Stimulated activated CD4-positive, alpha-beta T cell treated with anti-CD3 and anti-CD28 coated beads, TNF-alpha, amount 100 ng/mL, for 48 hours (primary cell): ENCODE measurements around the gene FBRSL1.

Experiments
- DNase-seq, 3 donors: peaks; one replicate each; pipeline ENCODE4 v3.0.0-alpha.2; 2020; ENCODE audit warnings: low read depth in 3 of 3

The FBRSL1 gene

DNA sequence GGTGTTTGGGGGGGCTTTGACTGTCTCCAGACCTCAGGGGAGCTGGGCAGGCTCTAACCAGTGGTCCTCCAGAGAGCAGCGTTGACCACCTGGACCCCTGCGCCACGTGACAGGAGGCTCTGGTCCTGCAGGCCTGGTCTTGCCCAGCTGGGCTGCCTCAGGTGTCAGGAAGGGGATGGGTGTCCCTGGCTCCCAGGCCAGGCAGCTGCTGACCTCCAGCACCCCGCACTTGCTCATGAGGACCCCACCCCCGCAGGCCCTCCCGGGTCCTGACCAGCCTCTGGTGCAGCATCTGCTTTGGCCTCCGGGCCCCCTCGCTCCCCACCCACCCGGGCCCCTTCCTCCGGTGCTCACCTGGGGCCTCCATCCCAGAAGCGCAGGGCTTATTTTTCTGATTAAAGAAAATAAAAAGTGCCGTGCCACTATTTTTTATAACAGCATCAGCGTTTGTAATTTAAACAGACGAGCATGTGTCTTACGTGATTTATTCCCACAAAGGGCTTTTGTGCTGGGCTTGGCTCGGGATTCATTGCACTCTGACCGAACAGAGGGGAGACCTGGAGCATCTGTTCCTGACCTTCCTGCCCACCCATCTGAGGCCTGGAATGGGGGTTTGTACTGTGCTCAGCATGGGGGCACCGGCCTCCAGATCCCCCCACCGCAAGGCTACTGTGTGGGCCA, 21.7 kb downstream of the FBRSL1 start:
- DNase-seq = no peak

DNA sequence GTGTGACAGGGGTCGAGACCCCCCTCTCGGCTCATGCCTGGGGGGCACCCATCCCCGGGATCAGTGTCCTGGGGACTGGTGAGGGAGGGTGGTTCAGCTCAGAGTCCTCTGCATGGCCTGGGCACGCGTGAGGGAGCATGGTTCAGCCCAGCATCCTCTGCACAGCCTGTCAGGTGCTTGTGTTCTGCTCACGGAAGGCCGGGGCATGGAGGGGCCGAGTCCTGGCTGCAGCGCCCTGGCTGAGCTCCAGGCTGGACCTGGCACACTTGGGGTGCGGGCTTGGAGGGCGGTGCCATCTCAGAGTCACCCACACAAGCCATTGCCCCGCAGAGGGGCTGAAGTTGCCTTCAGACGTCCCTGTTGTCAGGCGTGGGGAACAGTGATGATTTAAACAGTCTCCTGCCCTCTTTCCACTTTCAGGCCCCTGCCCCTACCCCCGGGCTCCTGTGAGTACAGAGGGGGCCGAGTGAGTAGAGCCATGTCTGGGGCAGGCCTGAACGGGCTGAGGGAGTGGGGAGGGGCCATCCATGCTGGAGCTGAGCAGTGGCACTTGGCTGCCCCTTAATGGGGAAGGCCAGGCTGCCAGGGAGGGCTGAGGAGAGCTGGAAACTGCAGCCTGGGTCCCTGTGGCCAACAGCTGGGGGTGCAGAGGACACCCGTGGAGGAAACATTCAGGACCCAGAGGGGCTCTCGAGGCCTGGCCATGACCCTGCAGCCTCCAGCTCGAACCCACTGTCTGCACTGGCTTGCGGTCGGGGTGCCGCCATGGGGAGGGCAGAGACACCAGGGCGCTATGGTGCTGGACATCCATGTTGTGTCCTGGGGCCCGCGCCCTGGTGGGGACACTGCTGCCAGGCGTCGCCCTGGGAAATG, 22.5 kb downstream of the FBRSL1 start:
- DNase-seq = no peak

DNA sequence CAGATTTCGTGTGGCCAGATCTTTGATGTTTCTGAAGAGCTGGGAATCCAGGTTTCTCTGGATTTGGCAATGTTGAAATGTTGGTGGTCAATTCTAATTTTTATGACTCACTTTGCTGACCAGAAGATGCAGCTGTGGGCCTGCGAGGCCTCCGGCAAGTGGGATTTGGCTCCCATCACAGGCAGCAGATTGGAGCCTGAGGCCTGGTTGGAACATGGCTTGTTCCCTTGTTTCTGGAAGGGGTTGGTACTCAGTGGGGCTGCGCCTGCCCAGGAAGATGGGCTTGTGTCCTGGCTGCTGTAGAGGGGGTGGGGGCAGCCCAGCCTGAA, 23.1 kb downstream of the FBRSL1 start:
- DNase-seq = no peak

DNA sequence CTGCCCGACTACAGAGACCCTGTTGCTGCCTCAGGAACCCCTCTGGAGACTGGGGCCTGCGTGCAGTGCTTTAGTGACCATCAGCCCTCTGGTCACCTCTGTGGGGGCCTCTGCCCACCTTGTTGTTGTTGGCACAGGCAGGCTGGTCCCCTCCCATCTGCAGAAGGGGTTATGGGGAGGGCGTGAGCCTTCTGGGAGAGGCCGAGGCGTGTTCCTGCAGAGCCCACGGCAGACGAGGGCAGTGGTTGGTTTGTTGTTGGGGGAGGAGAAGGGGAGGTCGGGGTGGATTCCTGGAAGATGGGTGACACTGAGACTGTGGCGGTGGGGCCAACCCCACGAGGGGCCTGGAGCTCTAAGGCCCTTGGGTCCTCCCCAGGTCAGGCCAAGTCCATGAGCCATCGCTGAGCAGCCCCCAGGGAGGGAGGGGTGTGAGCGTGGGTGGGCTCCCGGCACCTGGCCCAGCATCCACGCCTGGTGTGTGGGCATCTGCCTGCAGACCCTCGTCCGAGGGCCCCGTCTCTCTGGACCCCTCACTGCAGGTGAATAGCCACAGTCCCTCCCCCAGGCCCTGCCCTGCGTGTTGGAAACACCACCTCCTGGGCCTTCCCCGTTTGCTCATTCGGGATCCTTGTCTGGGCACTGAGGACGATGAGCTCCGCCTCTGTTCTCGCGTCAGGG, 23.6 kb downstream of the FBRSL1 start:
- DNase-seq = no peak

DNA sequence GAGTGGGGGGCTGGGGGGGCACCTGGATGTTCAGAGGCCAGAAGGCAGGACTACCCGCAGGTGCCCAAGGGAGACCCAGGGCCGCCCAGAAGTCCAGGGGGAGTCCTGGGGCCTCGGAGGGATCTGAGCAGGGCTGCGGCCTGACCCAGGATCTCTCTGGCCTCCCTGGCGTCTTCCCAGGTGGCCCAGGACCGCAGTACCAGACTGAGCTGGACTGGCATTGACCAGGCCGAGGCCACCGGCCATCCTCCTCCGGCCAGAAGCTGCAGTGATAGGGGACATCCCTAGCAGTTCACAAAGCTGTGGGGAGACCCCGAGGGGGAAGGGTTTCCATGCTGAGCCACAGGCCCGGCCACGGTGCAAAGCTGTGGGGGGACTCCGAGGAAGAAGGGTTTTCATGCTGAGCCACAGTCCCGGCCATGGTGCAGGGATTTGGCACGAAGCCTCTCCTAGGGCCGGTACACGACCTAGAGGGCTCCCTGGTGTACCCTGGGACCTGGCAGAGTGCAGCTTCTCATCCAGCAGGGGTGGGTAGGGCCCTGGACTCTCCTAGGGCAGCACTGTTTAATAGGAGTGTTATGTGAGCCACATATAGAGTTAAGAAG, 24.4 kb downstream of the FBRSL1 start:
- DNase-seq = no peak

DNA sequence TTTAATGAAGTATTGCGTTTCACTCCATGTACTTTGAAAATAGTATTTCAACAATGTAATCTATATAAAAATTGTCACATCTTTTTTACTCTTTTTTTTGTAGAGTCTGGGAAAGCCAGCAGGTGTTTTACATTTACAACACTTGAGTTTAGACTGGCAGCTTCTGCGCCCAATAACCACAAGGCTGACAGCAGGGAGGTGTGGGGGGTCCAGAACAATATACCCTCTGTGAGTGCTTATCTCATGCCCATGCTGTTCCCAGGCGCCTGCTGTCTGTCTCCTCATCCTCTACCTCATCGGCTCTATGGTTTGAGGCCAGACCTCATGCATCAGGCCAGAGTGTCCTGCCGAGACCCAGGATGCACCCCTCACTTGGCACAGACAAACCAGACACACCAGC, 24.9 kb downstream of the FBRSL1 start:
- DNase-seq = no peak

DNA sequence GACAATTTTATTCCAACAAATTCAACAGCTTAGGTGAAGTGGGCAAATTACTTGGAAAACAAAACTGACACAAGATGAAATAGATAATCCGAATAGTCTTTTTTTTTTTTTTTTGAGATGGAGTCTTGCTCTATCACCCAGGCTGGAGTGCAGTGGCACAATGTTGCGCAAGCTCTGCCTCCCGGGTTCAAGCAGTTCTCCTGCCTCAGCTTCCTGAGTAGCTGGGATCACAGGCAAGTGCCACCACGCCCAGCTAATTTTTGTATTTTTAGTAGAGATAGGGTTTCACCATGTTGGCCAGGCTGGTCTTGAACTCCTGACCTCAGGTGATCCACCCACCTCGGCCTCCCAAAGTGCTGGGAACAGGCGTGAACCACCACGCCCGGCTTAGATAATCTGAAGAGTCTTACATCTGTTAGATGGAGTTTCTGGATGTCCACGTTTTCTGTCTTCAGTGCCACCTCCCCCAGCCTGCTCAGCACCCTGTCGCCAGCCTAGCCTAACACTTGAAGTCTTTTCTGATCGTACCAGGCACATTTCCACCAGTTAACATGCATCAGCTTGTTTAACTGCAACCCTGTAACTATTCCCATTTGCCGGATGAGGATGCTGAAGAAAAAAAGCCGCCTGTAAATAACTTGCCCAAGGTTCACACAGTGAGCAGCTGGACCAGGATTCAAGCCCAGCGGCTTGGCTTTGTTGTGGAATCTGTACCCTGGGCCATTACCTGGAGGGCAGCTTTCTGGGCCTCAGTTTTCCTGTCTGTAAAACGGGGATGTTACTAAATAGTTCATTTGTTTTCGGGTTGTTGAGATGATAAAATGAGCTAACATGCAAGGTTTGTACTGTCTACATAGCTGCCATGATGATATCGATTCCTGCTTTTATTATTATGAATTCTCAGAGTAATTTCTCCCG, 26.4 kb downstream of the FBRSL1 start:
- DNase-seq = no peak

DNA sequence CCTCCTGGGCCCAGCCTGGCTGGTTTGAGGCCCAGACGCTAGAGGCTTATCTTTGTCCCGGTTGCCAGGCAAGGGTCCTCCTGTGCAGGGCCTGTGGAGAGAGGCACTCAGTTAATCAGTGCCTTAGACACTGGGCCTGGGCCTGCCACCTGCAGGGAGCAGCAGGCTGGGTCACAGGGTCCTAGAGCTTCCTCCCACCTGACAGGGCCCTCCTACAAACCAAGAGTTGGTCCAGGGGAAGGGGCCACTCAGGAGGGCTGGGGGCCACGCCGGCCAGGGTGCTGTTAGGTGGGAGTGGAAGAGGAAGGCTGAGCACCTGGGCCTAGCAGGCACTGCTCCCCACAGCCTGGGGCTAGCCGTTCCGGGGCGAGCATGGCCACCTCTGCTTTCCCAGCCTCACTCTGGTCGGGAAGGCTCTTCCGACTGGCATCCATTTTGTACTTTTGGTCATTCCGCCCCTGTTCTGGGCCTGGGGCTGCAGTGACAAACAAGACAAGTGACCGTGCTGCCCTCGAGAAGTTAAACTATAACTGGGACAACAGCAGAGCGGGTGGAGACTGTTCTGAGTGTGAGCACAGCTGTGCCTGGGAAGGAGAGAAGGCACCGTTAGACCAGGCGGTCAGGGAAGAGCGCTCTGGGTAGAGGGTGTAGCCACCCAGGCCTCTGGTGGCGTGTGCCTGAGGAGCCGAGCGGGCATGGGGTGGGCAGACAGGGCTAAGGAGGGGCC, 27.2 kb downstream of the FBRSL1 start:
- no peak for DNase-seq

DNA sequence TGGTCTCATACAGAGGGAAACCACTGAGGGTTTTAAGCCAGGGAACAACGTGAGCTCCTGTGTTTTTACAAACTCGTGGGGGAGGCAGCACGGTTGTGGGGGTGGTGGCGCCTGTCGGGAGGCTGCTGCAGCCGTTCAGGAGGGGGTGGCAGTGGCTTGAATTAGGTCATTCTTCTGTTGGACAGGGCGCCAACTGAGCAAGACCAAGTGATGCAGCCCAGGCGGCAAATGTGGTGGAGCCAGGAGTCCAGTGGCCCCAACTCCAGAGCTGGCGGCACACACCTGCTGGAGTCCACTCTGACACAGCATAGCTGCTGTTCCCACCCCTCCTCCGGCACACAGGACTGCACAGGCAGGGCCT, 27.8 kb downstream of the FBRSL1 start:
- no peak for DNase-seq

DNA sequence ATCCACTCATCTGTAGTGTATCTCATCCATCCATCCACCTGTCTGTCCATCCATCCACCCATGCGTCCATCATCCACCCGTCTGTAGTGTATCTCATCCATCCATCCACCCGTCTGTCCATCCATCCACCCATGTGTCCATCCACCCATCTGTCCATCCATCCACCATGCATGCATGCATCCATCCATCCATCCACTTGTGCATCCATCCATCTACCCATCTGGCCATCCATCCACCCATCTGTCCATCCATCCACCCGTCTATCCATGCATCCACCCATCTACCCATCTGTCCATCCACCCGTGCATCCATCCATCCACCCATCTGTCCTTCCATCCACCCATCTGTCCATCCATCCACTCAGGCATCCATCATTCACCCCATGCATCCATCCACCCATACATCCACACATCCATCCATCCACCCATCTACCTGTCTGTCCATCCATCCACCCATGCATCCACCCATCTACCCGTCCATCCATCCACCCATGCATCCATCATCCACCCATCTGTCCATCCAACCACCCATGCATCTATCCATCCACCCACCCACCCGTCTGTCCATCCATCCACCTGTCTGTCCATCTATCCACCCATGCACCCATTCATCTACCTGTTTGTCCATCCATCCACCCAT, 28.5 kb downstream of the FBRSL1 start:
- DNase-seq = no peak

DNA sequence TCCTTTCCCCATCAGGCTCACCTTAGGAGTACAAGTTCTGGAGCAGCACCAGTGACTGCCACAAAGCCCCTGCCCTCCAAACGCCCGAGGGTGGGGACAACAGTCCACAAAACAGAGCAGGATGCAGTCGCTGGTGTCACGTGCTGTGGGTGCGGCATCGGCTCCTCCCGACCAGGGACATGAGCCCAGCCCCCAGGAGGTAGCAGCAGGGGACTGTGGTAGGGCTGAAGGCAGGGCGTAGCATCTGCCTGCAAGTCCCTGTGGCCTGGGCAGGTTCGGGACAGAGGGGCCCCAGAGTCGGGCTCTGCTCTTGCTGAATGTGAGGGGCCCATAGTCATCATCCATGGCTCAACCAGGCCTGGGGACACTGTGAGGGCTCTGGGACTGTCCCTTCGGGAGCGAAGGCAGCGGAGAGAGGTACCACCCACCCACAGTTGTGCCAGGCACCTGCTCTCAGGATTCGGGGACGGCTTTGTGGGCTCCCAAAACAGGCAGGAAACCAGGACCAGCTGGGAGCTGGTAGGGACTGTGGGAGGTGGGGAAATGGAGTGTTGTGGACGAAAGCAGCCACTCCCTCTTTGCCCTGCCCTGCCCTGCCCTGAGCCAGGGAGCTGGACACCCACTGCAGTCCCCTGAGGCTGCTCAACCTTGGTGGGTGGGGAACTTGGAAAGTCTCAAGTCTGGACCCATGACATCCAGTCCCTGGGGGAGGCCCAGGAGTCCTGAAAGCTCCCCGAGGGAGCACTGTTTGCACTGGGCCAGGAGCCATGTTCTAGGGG, 30.7 kb downstream of the FBRSL1 start:
- no peak for DNase-seq

DNA sequence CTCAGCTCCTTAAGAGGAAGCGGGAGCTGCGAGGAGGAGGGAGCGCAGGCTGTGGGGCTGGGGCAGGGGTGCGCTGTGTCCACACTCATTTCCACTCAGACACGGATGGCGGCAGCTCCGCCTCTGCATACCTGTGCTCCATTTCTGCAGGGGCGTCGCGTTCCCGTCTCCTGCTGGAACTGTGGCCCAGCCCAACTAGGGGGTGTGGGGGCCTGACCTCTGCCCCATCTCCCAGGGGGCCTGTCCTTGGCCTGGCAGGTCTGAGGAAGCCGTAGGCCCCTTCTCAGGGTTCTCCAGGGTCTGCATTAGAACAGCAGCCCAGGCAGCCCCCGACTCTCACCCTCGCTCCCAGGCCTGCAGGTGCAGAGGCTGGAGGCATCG, 31.2 kb downstream of the FBRSL1 start:
- no peak for DNase-seq

DNA sequence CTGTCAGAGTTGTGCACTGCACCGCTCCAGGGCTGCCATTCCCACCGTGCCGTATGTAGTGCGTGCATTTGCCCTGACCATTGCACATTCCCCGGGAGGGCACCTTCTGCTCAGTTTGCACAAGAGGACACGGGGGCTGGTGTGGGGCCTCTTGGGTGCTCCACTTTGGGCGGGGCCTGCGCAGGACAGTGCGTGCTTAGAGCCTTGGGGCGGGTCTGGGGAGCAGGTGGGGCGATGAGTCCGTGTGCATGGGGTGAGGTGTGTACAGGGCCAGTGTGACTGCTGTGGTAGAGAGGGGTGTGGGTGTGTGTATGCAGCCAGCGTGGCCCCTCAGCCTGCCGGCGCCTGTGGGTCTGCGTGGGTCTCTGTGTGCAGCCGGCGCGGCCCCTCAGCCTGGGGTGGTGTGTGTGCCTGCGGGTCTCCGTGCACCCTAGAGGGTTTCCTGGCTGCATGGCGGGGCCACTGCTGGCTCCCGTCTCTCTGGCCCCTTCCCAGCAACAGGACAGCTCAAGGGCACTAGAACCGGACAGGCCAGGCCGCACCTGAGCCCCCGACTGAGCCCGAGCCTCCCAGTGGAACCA, 31.9 kb downstream of the FBRSL1 start:
- DNase-seq = no peak

DNA sequence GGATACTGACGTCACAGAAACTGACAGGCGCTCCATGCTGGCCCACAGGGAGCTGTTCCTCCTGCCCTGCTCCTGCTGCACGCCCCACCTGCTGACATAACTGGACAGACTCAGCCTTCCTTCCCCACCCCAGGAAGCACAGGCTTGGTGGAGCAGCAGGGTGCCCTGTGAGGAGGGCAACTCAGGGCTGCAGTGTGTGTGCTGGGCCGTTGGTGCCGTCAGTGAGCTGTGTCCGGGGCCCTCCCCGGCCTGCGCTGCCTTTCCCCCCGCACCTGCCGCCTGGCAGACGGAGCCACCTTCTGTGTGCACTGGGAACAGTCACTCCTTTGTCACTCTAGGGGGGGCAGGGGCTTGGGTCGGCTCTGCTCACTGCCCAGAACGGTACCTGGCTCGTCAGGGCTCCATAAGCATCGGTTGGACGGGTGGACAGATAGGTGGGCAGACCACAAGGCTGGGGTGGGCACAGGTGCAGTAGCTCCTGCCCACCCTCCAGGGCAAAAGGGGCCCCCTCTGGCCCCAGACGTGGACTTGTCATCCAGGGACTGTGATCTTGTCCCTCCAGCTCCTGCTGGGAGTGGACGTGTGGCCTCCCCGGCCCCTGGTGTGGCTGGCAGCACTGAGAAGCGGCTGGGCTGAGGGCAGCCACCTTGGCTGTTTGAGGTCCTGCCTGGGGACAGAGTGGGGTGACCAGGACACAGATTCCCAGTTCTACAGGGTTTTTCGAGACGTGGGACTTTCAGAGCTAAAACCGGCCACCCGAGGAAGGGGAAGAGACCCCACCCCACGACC, 32.8 kb downstream of the FBRSL1 start:
- no peak for DNase-seq

DNA sequence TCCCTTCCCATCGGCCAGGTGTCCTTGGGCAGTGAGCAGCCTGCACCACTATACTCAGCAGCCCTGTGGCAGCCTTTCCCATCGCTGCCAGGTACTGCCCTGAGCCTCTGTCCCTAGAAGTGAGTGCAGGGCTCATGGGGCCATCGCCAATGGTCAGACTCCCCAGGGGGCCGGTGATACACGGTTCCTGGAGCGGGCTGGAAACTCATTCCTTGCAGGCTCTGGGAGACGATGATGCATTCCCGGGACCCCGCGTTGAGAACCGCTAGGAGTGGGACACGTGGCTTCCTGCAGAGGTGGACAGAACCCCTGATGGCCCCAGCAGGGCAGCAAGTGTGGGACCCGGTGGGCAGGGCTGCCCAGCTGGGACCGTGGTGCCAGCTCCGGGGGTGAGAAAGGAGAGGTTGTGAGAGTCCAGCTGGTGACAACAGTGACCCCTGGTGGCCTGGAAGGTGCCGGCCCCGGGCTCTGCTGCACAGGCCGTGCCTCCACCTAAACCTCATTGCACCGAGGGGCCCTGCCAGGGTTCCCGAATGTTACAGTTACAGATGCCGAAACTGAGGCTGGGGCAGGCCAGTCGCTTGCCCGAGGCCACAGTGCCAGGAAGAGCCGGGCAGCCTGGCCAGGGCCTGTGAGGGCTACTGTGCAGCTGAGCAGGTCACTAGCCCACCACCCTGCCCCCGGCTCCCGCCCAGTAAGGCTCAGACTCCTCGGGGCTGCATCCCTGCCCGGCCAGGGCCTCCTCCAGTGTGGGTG, 33.8 kb downstream of the FBRSL1 start:
- DNase-seq = peak; percentile 27 to 73 (median 52)

DNA sequence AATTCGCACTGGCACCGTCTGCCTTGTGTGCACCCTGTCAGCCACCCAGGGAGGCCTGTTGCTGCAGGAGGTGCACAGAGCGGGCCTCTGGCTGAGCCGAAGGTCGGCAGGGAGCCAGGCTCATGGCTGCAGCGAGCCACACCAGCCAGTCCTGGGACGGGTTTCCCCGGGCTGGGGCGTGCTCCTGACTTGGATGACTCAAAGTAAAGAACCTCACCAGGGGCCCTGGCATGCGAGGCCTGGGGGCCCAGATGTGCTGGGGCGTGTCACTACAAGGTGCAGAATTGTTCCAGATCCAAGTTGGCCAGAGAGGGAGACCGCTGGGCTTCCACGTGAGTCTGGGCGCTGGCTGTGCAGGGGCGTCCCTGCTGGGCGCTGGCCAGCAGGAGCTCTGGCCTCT, 34.5 kb downstream of the FBRSL1 start:
- DNase-seq = no peak

DNA sequence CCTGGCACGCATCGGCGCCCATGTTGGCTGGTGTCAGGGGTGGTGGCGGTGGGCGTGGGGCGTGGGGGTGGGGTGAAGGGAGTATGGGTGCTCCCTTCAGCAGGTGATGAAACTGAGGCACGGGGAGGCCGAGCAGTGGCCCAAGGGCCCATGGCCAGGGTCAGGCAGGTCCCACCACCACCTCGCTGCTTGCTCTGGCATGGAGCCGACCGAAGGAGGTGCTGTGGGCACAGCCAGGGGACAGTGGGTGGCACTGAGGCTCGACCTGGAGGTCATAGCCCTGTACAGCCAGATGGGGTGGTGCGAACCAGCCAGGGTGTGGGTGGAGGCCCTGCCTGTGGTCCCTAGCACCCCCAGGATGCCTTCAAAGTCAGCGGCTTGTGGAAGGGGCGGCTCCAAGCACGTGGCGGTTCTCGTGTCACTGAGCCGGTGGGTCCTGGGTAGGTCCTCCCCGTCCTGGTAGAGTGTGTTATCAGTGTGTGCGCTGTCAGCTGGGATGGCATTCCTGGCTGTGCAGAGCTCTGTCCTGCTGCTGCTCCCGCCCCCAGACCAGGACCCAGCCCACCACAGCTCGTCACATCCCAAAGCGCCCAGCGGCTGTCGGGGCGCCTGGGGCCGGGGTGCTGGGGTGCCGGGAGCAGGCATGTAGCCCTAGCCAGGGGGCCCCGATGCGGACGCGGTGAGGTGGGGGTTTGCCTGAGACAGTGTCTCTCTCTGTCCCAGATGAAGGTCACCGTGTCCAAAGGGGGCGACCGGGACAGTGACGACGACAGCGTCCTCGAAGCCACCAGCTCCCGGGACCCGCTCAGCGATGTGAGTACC, 35.3 kb downstream of the FBRSL1 start:
- DNase-seq = no peak
